H9 (cell line): Measurements from ENCODE around the gene METTL16. TPM values are rescaled to one million over a fixed set of nuclear protein-coding genes. Genes with fewer than 3 reads are reported as not detected.

Experiments used
- DNase-seq: peaks from one replicate; pipeline ENCODE4 v3.0.0-alpha.2; 2017
- H2AFZ ChIP-seq: one replicate; pipeline ENCODE4 v1.6.1; 2013; ENCODE audit warnings: mild to moderate bottlenecking, low read length, control low read depth, moderate library complexity
- H2AK5ac ChIP-seq: 2 replicates; pipeline ENCODE4 v1.6.1; 2013; ENCODE audit warnings: low read length, control low read depth, mixed read lengths; ENCODE audit not compliant: insufficient read length
- H2BK120ac ChIP-seq: one replicate; pipeline ENCODE4 v1.6.1; 2013; ENCODE audit warnings: low read depth, mild to moderate bottlenecking, low read length, control low read depth, inconsistent platforms; ENCODE audit not compliant: poor library complexity, severe bottlenecking
- H2BK12ac ChIP-seq: 2 replicates; pipeline ENCODE4 v1.6.1; 2013; ENCODE audit warnings: low read length, control low read depth, mixed read lengths, low read depth; ENCODE audit not compliant: insufficient read length
- H2BK15ac ChIP-seq: 2 replicates; pipeline ENCODE4 v1.6.1; 2013; ENCODE audit warnings: low read depth, low read length, control low read depth
- H2BK20ac ChIP-seq: one replicate; pipeline ENCODE4 v1.6.1; 2013; ENCODE audit warnings: low read depth, mild to moderate bottlenecking, low read length, control low read depth, inconsistent platforms; ENCODE audit not compliant: poor library complexity, severe bottlenecking
- H2BK5ac ChIP-seq: 2 replicates; pipeline ENCODE4 v1.6.1; 2013; ENCODE audit warnings: low read length, control low read depth, mixed read lengths; ENCODE audit not compliant: insufficient read length
- H3K14ac ChIP-seq: 2 replicates; pipeline ENCODE4 v1.6.1; 2013; ENCODE audit warnings: low read length, control low read depth; ENCODE audit not compliant: insufficient read depth
- H3K18ac ChIP-seq: 2 replicates; pipeline ENCODE4 v1.6.1; 2013; ENCODE audit warnings: low read depth, mild to moderate bottlenecking, mixed read lengths, low read length, control low read depth; ENCODE audit not compliant: insufficient read length
- H3K23ac ChIP-seq: 2 replicates; pipeline ENCODE4 v1.6.1; 2013; ENCODE audit warnings: low read length, control low read depth, mixed read lengths, low read depth; ENCODE audit not compliant: insufficient read length
- H3K23me2 ChIP-seq: 2 replicates; pipeline ENCODE4 v1.6.1; 2013; ENCODE audit warnings: low read depth, mild to moderate bottlenecking, mixed read lengths, low read length, control low read depth; ENCODE audit not compliant: insufficient read length, poor library complexity, severe bottlenecking
- H3K27ac ChIP-seq: 2 replicates; pipeline ENCODE4 v1.5.1; 2013; ENCODE audit warnings: low read length, control low read depth, mixed read lengths, low read depth; ENCODE audit not compliant: insufficient read length
- H3K27me3 ChIP-seq: 2 replicates; pipeline ENCODE4 v1.6.1; 2013; ENCODE audit warnings: low read length, control low read depth, inconsistent platforms; ENCODE audit not compliant: insufficient read depth
- H3K4ac ChIP-seq: 2 replicates; pipeline ENCODE4 v1.6.1; 2013; ENCODE audit warnings: low read depth, mild to moderate bottlenecking, control low read depth, inconsistent platforms, low read length, moderate library complexity
- H3K4me1 ChIP-seq: 2 replicates; pipeline ENCODE4 v1.6.1; 2013; ENCODE audit warnings: low read length, control low read depth, inconsistent platforms; ENCODE audit not compliant: insufficient read depth
- H3K4me2 ChIP-seq: 2 replicates; pipeline ENCODE4 v1.6.1; 2013; ENCODE audit warnings: low read length, control low read depth, mixed read lengths; ENCODE audit not compliant: insufficient read length, insufficient read depth
- H3K56ac ChIP-seq: 2 replicates; pipeline ENCODE4 v1.6.1; 2013; ENCODE audit warnings: low read depth, mild to moderate bottlenecking, mixed read lengths, low read length, control low read depth; ENCODE audit not compliant: insufficient read length
- H3K79me1 ChIP-seq: 2 replicates; pipeline ENCODE4 v1.6.1; 2013; ENCODE audit warnings: low read depth, mild to moderate bottlenecking, moderate library complexity, low read length, control low read depth, inconsistent platforms; ENCODE audit not compliant: insufficient read depth, poor library complexity, severe bottlenecking
- H3K79me2 ChIP-seq: 2 replicates; pipeline ENCODE4 v1.6.1; 2013; ENCODE audit warnings: low read length, control low read depth, inconsistent platforms; ENCODE audit not compliant: insufficient read depth
- H3K9ac ChIP-seq: 2 replicates; pipeline ENCODE4 v1.6.1; 2013; ENCODE audit warnings: low read length, control low read depth, mixed read lengths; ENCODE audit not compliant: insufficient read length; ENCODE audit errors: extremely low read depth
- H3K9me3 ChIP-seq: one replicate; pipeline ENCODE4 v1.6.1; 2013; ENCODE audit warnings: low read depth, low read length, inconsistent platforms; ENCODE audit not compliant: control insufficient read depth
- H3T11ph ChIP-seq: one replicate; pipeline ENCODE4 v1.6.1; 2013; ENCODE audit warnings: mild to moderate bottlenecking, low read length, control low read depth, inconsistent platforms
- H4K20me1 ChIP-seq: one replicate; pipeline ENCODE4 v1.6.1; 2013; ENCODE audit not compliant: control insufficient read depth, insufficient read length, insufficient read depth
- H4K5ac ChIP-seq: 2 replicates; pipeline ENCODE4 v1.6.1; 2013; ENCODE audit warnings: low read depth, mild to moderate bottlenecking, mixed read lengths, low read length, control low read depth; ENCODE audit not compliant: insufficient read length
- H4K8ac ChIP-seq: replicated peaks from 2 replicates; pipeline ENCODE4 v1.6.1; 2013; ENCODE audit warnings: low read length, control low read depth, mixed read lengths, low read depth; ENCODE audit not compliant: insufficient read length
- H4K91ac ChIP-seq: 2 replicates; pipeline ENCODE4 v1.6.1; 2013; ENCODE audit warnings: low read depth, mild to moderate bottlenecking, moderate library complexity, mixed read lengths, low read length, control low read depth; ENCODE audit not compliant: insufficient read length
- H3K27ac Mint-ChIP-seq, 3 experiments: 2 replicates in 2 of 3; 3 replicates in 1 of 3; pipeline ENCODE4 v1.8.0; 2020 to 2021; ENCODE audit warnings: mixed read lengths in 3 of 3, mild to moderate bottlenecking in 1 of 3, moderate library complexity in 1 of 3
- H3K27me3 Mint-ChIP-seq: 2 replicates; pipeline ENCODE4 v1.8.0; 2021; ENCODE audit warnings: low read depth, mild to moderate bottlenecking, moderate library complexity, mixed read lengths
- H3K36me3 Mint-ChIP-seq, 3 experiments: 2 replicates in 2 of 3; 3 replicates in 1 of 3; pipeline ENCODE4 v1.8.0; 2020 to 2021; ENCODE audit warnings: low read depth in 3 of 3, mixed read lengths in 3 of 3; ENCODE audit not compliant: insufficient read depth in 1 of 3
- H3K4me1 Mint-ChIP-seq, 2 experiments: 2 replicates each; pipeline ENCODE4 v1.8.0; 2020; ENCODE audit warnings: mixed read lengths in 2 of 2
- H3K4me3 Mint-ChIP-seq, 2 experiments: 2 replicates in 1 of 2; 3 replicates in 1 of 2; pipeline ENCODE4 v1.8.0; 2020 to 2021; ENCODE audit warnings: mild to moderate bottlenecking in 2 of 2, mixed read lengths in 2 of 2, moderate library complexity in 1 of 2
- H3K9me3 Mint-ChIP-seq, 2 experiments: 2 replicates in 1 of 2; 3 replicates in 1 of 2; pipeline ENCODE4 v1.8.0; 2020; ENCODE audit warnings: mild to moderate bottlenecking in 2 of 2, mixed read lengths in 2 of 2, moderate library complexity in 1 of 2
- WGBS: extraction: QIAGEN DNeasy Blood & Tissue Kit; methylation state at CpG from one replicate; pipeline ENCODE4 v1.1.7; 2013; ENCODE audit warnings: missing lambda C conversion rate, low lambda C conversion rate, mixed read lengths; ENCODE audit not compliant: insufficient read length; ENCODE audit errors: extremely low coverage; 5-methylcytosine and 5-hydroxymethylcytosine counted together
- total RNA-seq: library from RNA; stranded (reverse); gene quantifications from 2 replicates; pipeline ENCODE4 v1.2.1, GENCODE V29; 2021
- TF ChIP-seq, protein P1 (sequence below): fragments of 200-600 bp; sonication (generic); conservative IDR thresholded peaks from 3 replicates; pipeline ENCODE4 v1.8.0; 2021; ENCODE audit warnings: antibody characterized with exemption, mild to moderate bottlenecking

Gene METTL16
- total RNA-seq, 1 experiment from 2014 or later = 55.4 TPM

DNA sequence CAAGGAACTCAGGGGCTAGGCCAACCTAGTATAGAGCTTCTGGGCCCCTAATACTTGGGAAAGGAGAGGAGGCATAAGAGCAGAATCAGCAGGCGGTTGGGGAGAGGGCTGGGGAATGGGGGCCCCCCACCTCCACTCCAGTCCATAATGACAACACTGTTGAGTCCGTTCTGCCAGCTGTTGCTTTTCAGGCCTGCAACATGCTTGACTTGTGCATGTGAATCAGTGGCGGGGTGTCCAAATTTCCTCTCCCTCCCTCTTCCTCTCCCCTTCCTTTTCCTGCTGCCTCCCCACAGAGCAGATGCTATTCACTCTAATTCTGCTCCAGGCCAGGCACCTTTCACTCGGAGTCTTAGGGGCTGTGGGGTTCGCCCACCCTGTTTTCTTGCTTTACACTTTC is 142.6 kb downstream of the METTL16 start:
- H3K4me1 ChIP-seq = no peaks in the 10 kb centered on the region
- H3K79me2 ChIP-seq = no peaks in the 10 kb centered on the region
- H3K9me3 ChIP-seq = no peaks in the 10 kb centered on the region
- no peak overlapping the region for H3K23ac ChIP-seq
- H3T11ph ChIP-seq = no peak overlapping the region
- H3K14ac ChIP-seq = no peak overlapping the region
- TF ChIP-seq, protein P1, sequence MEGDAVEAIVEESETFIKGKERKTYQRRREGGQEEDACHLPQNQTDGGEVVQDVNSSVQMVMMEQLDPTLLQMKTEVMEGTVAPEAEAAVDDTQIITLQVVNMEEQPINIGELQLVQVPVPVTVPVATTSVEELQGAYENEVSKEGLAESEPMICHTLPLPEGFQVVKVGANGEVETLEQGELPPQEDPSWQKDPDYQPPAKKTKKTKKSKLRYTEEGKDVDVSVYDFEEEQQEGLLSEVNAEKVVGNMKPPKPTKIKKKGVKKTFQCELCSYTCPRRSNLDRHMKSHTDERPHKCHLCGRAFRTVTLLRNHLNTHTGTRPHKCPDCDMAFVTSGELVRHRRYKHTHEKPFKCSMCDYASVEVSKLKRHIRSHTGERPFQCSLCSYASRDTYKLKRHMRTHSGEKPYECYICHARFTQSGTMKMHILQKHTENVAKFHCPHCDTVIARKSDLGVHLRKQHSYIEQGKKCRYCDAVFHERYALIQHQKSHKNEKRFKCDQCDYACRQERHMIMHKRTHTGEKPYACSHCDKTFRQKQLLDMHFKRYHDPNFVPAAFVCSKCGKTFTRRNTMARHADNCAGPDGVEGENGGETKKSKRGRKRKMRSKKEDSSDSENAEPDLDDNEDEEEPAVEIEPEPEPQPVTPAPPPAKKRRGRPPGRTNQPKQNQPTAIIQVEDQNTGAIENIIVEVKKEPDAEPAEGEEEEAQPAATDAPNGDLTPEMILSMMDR = no peak
- no peak overlapping the region for H3K4me3 Mint-ChIP-seq
- no peak overlapping the region for H3K4me2 ChIP-seq
- H2AK5ac ChIP-seq = no peak overlapping the region
- no peak overlapping the region for H4K8ac ChIP-seq
- no peak overlapping the region for H3K56ac ChIP-seq
- no peak overlapping the region for H4K5ac ChIP-seq
- H2BK20ac ChIP-seq = no peak overlapping the region
- H2BK12ac ChIP-seq = no peak overlapping the region
- no peak overlapping the region for H2AFZ ChIP-seq
- H3K27me3 Mint-ChIP-seq = no peaks in the 10 kb centered on the region
- DNase-seq = no peak
- no peaks in the 10 kb centered on the region for H3K79me1 ChIP-seq
- no peaks in the 10 kb centered on the region for H3K9me3 Mint-ChIP-seq
- H2BK120ac ChIP-seq = no peak overlapping the region
- no peak overlapping the region for H4K91ac ChIP-seq
- H3K27ac ChIP-seq = no peak overlapping the region
- H3K27me3 ChIP-seq = no peaks in the 10 kb centered on the region
- no peaks in the 10 kb centered on the region for H4K20me1 ChIP-seq
- peaks cover 0 to 16% (median 8%) of the 10 kb centered on the region in 3 experiments; a peak in 5 of 7 replicates for H3K36me3 Mint-ChIP-seq
- no peaks in the 10 kb centered on the region for H3K23me2 ChIP-seq
- no peak overlapping the region for H3K4ac ChIP-seq
- H3K18ac ChIP-seq = no peak overlapping the region
- H2BK5ac ChIP-seq = no peak overlapping the region
- H2BK15ac ChIP-seq = no peak overlapping the region
- H3K4me1 Mint-ChIP-seq = peaks cover 15 to 18% of the 10 kb centered on the region in 2 experiments
- WGBS = no CpG with 5 or more reads among the region's 5 CpGs
- H3K9ac ChIP-seq = no peak overlapping the region
- H3K27ac Mint-ChIP-seq = no peak overlapping the region; a peak in 1 of 7 replicates
